ENCODE measurements around the gene SUSD4. TPM values are rescaled to one million over a fixed set of nuclear protein-coding genes. Genes with fewer than 3 reads are reported as not detected.

The SUSD4 gene
- total RNA-seq, 4 donors from 2014 or later, result 1.1 to 3.3 (median 1.8) TPM

DNA sequence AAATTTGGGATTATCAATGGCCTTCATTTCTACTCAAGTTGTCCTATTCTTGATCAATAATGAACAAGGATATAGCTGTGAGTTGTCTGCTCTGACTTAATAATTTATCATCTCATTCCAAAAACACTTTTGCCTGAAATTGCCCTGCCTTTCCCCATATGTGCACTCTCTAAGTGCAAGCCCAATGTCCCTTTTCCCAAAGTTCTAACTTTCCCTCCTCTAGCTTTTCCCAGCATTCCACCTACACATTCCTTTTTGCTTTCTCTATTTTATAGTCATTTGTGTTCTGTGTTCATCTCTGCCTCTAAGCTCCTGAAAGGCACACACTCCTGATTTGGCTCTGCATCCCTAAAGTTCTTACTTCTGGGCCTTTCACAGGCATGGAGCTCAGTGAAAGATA lies 34.7 kb downstream of the SUSD4 start:
- Histone ChIP-seq H3K9me3 (no peaks in the 10 kb centered on the region), H3K4me3 (no peak overlapping the region), H3K27me3 (no peaks in the 10 kb centered on the region), H3K36me3 (no peaks in the 10 kb centered on the region), H3K4me1 (peaks cover 0 to 18% (median 11%) of the 10 kb centered on the region in 4 donors), H3K27ac (replicated peaks in 1 of 4) (no peak overlapping the region)
- intact Hi-C loops (cut with DNase I), result no loop called here
- DNase-seq (ENCODE audit: extremely low spot score), result no peak
- TF ChIP-seq POLR2A (IDR thresholded peaks at IDR 0.05; ENCODE audit: low read depth) (no peak), POLR2AphosphoS5 (IDR thresholded peaks at IDR 0.05) (no peak), CTCF (IDR thresholded peaks at IDR 0.05) (no peak), EP300 (IDR thresholded peaks at IDR 0.05) (no peak)

DNA sequence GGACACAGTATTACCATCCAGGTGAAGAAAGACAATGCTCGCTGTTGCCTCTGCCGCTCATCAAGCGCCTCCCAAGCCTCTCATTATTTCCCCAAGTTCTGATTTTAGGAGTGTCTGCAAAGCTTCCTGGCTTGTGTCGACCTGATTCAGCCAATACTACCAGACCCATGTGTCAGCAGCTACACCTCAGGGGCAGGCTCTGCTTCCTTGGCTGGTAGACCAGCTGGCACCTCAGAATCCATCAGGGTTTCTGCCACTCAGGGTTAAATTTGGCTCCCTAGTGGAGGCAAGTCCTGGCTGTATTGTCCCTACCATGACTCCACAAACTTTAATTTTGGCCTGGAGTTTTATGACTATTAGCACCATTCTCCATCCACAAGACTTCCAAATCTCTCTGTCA lies 35.4 kb downstream of the SUSD4 start:
- Histone ChIP-seq H3K9me3 (no peaks in the 10 kb centered on the region), H3K27me3 (no peaks in the 10 kb centered on the region), H3K36me3 (no peaks in the 10 kb centered on the region), H3K27ac (replicated peaks in 1 of 4) (no peak overlapping the region), H3K4me1 (peaks cover 0 to 18% (median 11%) of the 10 kb centered on the region in 4 donors), H3K4me3 (no peak overlapping the region)
- DNase-seq (ENCODE audit: extremely low spot score), result no peak
- 86% methylated on average over 4 of the region's 4 CpGs for WGBS
- intact Hi-C loops (cut with DNase I), result no loop called here
- TF ChIP-seq CTCF (IDR thresholded peaks at IDR 0.05), result no peak
- TF ChIP-seq POLR2AphosphoS5 (IDR thresholded peaks at IDR 0.05), result no peak
- no peak for TF ChIP-seq POLR2A (IDR thresholded peaks at IDR 0.05; ENCODE audit: low read depth)
- no peak for TF ChIP-seq EP300 (IDR thresholded peaks at IDR 0.05)

DNA sequence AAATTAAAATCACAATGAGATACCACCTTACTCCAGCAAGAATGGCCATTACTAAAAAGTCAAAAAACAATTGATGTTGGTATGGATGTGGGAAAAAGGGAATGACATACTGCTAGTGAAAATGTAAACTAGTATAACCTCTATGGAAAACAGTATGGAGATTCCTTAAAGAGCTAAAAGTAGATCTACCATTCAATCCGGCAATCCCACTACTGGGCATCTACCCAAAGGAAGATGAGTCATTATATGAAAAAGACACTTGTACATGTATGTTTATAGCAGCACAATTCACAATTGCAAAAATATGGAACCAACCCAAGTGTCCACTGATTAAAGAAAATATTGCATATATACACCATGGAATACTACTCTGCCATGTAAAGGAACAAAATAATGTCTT lies 37.2 kb downstream of the SUSD4 start:
- Histone ChIP-seq H3K4me3 (no peak overlapping the region), H3K36me3 (no peaks in the 10 kb centered on the region), H3K9me3 (no peaks in the 10 kb centered on the region), H3K27me3 (no peaks in the 10 kb centered on the region), H3K27ac (replicated peaks in 1 of 4) (no peak overlapping the region), H3K4me1 (peaks cover 0 to 15% (median 8%) of the 10 kb centered on the region in 4 donors)
- intact Hi-C loops (cut with DNase I), result no loop called here
- no peak for DNase-seq (ENCODE audit: extremely low spot score)
- no peak for TF ChIP-seq POLR2A (IDR thresholded peaks at IDR 0.05; ENCODE audit: low read depth)
- no peak for TF ChIP-seq EP300 (IDR thresholded peaks at IDR 0.05)
- TF ChIP-seq CTCF (IDR thresholded peaks at IDR 0.05), result no peak
- no peak for TF ChIP-seq POLR2AphosphoS5 (IDR thresholded peaks at IDR 0.05)
- 13% methylated on average over 1 of the region's 1 CpG for WGBS

DNA sequence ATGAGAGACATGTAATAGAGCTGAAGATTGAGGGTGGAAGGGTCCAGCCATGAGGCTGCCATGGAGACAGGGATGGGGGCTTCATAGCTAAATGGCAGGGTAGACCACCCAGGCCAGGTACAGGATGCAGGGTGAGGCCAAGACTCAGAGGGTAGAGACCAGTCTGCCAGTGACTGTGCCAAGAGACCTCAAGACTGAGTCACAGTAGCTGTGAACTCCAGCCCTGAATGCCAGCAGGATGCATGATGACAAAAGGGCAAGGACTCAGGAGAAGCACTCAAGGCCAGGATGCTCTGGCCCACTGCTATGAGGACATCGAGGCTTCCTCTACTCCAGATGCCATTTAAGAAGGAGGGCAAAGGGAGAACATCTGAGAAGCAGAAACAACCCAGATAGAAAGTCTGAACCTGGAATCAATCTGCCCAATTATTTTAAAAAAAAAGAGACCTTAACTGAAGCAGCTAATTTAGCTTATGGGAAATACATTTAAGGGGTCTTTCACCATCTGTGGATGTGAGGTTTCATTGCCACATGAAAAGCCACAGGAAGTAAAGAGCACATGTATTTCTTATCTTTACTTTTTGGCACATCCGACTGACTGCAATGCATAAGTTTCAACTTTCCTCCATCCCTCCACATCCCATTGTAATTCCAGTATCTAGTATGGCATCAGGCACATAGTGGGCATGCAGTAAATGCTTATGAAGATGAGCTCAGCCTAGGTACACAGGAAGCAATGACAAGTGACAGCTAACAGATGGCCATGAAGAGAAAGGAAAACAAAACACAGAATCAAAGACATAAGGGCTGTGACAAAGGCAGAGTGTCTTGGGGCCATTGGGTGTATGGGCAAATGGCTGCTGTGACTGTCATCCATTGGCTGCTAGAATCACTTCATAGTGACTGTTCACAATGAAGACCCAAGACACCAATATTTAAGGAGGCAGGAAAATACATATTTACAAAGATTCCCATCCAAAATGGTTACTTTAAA lies 40.2 kb downstream of the SUSD4 start:
- intact Hi-C loops (cut with DNase I), result no loop called here
- DNase-seq (ENCODE audit: extremely low spot score), result no peak
- WGBS, result 44% methylated on average over 2 of the region's 2 CpGs
- H3K36me3 ChIP-seq, result no peaks in the 10 kb centered on the region
- H3K4me3 ChIP-seq, result no peak overlapping the region
- no peaks in the 10 kb centered on the region for H3K9me3 ChIP-seq
- no peaks in the 10 kb centered on the region for H3K4me1 ChIP-seq
- H3K27me3 ChIP-seq, result no peaks in the 10 kb centered on the region
- H3K27ac ChIP-seq (replicated peaks in 1 of 4), result no peak overlapping the region
- TF ChIP-seq POLR2AphosphoS5 (IDR thresholded peaks at IDR 0.05), result no peak
- TF ChIP-seq CTCF (IDR thresholded peaks at IDR 0.05), result no peak
- TF ChIP-seq EP300 (IDR thresholded peaks at IDR 0.05), result no peak
- TF ChIP-seq POLR2A (IDR thresholded peaks at IDR 0.05; ENCODE audit: low read depth), result no peak
